HS-27A (cell line): ENCODE measurements around the gene LRCH1.

Source experiments
- DNase-seq: peaks from one replicate; pipeline ENCODE4 v3.0.0-alpha.2; 2012; ENCODE audit warnings: low read depth, missing footprints

Gene LRCH1

DNA sequence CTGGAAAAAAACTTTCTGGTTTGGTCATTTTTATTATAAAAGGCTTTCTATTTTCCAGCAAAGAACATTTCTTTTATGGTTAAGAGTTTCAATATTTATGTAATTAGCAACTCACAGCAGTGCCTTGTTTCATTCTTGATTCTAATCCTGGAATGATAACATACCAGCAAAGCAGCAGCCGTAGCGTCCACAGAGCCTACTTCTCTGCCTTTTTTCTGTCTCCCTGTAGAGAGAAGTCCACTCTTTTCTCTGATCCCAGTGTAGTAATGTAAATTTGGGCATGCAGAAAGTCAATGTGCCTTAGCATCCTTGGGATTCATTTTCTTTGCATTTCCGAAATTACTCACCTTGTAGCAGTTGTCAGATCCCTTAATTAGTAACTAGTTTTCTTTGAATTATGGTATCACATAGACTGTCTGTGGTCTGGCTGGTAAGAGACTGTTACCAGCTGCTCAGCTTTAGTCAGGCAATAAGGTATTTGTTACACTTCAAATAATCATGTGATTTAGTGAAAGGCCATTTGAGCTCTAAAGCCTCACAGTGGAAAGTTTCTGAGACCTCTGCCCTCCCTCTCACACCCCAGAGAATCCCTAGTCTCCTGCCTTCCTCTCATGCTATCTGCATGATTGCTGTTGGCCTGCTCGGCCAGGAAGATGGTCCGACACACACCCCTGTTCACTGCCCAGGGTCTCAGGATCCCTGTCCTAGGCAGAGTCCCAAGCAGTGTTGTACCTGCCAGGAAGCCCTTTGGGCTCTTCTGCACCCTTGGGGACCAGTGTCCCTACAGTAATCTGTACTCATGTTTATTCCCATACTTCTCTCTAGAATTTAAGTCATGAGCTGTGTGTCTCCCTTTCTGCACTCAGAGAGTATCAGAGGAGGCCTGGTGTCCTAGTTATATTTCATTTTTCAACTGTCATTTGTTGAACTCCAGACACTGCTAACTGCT lies 86.3 kb downstream of the LRCH1 start:
- no peak for DNase-seq

GRCh38 chr13:46640843-46641242 lies 87.9 kb downstream of the LRCH1 start:
- DNase-seq, result no peak

GRCh38 chr13:46641274-46642081 lies 88.5 kb downstream of the LRCH1 start:
- no peak for DNase-seq

GRCh38 chr13:46642254-46642653 lies 89.3 kb downstream of the LRCH1 start:
- no peak for DNase-seq

DNA sequence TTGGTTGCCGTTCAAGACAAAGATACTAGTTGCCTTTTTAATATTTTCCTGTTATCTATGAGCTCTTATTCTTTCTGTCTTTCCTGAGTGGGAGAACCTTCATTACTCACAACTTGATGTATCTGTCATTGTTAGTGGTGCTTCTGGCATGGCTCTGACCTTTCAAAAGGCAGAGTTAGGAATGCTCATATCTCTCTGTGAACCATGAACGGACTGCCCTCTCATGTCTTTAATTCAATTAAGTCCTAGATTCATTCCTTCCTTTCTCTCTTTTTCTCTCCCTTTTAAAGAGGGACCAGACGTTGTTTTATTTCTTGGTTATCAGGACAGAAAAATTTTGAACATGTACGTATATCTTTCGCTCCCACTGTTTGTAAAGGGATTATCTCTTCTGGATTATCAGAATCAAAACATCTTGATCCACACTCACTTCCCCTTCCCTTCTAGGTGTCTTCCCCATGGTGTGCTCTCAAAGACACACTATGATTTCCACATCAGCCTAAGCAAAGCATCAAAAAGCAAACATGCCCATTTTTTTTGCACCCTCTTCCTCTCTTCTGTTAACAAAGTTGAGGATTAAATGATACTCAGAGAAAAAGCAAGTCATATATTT lies 90.3 kb downstream of the LRCH1 start:
- DNase-seq, result no peak

DNA sequence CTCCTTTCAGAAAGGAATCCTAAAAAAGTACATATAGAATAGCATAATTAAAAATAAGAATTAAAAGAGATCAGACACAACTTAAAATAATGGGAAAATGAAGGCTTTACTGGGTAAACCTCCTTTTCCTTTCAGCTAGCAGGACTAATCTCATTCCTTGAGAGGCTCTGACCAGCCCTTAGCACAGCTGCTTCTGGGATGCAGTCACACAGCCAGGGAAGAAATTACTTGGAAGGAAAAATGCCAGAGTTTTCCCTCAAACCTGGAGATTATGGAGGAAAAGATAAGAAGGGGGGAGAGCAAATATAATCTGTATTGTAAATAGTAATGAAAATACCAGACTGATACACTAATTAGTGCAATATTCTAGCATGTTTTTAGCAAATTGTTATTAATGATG lies 91.8 kb downstream of the LRCH1 start:
- DNase-seq, result no peak

- DNase-seq, result no peak
These were observed 94.6 kb downstream of the LRCH1 start for GRCh38 chr13:46647512-46648065.

DNA sequence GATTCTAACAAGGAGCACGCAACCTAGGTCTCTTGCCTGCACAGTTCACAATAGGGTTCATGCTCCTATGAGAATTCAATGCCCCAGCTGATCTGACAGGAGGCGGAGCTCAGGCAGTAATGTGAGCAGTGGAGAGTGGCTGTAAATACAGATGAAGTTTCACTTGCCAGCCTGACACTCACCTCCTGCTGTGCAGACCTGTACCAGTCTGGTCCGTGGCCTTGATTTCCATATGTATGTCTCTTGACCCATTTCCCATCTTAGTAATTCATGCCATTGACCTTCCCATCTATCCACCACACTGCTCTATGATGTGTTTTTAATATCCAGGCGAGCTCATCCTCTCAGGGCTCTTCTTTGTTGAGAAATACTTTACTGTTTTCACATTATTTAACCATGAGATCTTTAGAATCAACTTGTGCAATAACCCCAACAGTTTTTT lies 95.2 kb downstream of the LRCH1 start:
- no peak for DNase-seq

DNA sequence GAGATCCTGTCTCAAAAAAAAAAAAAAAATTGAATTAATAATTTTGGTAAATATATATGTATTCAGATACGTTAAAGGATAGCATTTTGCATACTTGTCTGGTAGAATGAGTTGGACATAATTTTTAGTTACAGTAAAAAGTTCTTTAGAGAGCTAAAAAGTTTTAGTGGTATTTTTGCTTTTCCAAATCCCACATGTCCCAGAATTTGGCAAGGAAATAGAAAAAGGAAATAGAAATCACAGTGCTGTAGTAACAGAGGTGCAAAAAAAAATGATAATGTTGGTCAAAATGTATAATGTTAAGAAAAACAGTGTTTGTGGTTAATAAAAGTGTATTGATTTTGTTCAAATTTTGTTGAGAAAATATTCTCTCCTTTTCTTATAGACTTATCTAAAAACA lies 96.8 kb downstream of the LRCH1 start:
- no peak for DNase-seq

DNA sequence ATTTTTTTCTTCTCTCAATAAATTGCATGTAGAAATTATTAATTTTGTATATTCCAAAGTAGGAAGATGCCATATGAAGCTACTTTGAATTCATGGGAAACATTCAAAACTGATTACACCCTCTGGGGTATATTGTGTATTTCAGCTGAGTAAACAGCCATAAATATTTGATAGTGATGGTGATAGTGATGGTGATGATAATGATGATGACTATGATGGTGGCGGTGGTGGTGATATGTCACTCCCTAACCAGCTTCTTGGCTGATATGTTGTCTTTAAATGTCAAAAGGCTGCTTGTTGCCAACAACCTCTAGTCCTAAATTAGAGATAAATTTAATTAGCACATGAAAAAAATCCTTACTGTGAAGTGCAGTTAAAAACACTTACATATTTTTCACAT lies 102.0 kb downstream of the LRCH1 start:
- no peak for DNase-seq

- DNase-seq, result no peak
These were observed 102.6 kb downstream of the LRCH1 start for GRCh38 chr13:46655377-46656180.

GRCh38 chr13:46656786-46657185 lies 103.8 kb downstream of the LRCH1 start:
- no peak for DNase-seq

DNA sequence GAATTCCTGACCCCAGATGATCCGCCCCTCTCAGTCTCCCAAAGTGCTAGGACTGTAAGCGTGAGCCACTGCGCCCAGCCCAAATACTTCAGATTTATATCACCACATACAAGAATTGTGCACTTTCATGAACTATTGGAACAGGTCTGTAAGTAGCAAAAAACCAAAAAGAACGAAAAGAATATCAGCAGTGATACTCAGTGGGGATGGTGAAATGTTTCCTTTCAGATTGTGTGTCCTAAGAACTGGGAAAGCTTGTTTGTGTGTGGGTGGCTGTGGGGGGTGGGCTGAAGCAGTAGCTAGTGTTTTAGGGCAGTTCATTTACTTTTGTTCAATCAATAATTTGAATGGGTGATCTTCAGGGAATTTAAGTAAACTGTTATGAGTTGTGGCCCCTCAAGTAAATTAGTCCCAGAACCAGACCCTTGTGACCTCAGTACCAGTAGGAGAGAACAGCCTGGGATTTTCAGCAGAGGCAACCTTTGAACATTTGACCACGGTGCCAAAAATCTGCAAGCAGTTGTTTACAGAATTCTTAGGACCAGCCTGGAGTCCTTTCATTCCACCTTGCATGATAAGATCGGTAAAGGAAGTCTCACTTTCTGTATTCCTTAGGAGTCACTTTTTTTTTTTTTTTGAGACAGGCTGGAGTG lies 106.6 kb downstream of the LRCH1 start:
- DNase-seq, result no peak

GRCh38 chr13:46660416-46660815 lies 107.4 kb downstream of the LRCH1 start:
- no peak for DNase-seq

DNA sequence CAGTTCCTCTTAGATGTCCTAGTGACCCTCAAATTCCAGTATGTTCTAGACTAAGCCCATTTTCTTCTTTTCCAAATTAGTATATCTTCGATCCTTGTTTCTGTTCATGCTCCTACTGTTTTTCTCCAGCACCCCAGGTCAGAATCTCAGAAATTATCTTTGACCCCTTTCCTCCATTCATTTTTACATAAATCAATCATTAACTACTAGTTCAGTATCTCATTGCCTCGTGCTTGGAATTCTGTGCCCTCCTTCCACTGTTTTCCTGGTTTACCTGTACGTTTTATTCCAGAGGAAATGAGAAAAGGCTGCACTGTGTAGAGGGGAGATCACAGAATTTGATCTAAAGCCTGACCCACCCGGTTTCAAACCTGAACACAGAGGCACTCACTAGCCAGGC lies 107.9 kb downstream of the LRCH1 start:
- no peak for DNase-seq

GRCh38 chr13:46662690-46663089 lies 109.7 kb downstream of the LRCH1 start:
- no peak for DNase-seq

DNA sequence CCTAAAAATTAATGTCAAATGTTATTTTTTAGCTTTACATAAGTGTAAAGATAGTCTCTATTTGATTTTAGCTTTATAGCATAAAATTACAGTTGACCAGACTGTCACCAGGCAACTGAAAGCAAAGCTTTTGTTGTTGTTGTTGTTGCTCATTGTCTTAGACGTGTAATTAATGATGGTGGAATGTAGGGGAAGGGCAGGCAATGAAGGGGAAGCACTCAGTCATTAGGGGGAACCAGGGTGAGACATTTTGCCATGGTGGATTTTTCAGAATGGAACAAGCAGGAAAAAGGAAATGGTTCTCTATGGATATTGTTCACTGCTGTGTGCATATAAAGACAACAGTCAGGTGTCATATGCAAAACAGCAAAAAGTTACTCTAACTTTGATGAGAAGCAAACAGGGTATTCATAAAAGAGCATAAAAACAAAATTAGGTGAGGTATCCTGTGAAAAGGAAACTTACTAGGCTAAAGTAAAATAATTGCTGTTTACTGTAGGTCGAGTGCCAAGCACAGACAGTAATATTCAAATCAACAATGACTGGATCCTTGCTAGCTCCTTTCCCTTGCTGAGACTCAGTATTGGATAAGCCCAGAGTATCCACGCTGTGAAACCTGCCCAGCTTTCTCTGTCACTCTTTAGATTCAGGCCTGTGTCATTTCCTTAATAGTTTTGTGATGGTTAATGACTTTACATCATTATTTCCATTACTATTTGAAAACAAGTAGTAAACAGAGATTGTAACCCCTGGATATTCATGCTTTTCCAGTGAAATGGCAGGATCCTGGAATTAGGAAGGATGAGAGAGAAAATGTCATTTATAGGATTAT lies 110.5 kb downstream of the LRCH1 start:
- no peak for DNase-seq

- DNase-seq, result no peak
These were observed 111.2 kb downstream of the LRCH1 start for GRCh38 chr13:46664195-46664594.

DNA sequence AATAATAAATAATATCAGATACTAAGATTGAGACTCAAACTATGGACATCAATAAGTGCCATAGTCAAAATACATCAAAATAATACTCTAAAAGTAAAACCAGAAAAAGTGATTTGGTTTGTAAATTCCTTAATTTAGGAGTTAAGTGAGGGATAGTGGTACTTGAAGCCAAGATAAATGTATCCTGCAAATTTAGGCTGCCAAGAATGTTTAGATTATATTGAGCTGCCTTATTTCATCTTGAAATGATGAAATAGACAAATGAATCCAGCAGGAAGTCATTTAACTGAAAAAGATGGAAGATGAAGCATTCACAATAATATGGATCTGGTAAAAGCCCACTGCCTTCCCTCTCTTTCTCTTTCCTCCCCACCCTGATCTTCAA lies 112.3 kb downstream of the LRCH1 start:
- DNase-seq, result no peak
